Gastrocnemius medialis (tissue), 4 donors: ENCODE data around the gene CCSER1.
"Not testable (repeated sequence)": the region's sequence is repeated elsewhere in the genome, so short reads cannot be mapped to it uniquely, and the experiment has no call there.

ENCODE experiments used
- CTCF ChIP-seq, 5 experiments: fragments of 450-650 bp in 3 of 5; fragments of 200-600 bp in 2 of 5; sonication (generic) in 2 of 5; IDR thresholded peaks in 4 of 5; conservative IDR thresholded peaks in 1 of 5; 1 replicate in 4 of 5; 2 replicates in 1 of 5; pipeline ENCODE4 v1.5.1; 2016 to 2019; ENCODE audit warnings: antibody characterized with exemption in 5 of 5, mild to moderate bottlenecking in 3 of 5, moderate library complexity in 3 of 5
- POLR2A ChIP-seq, 2 donors: fragments of 450-650 bp; IDR thresholded peaks; one replicate each; pipeline ENCODE4 v1.6.1; 2017; ENCODE audit warnings: antibody characterized with exemption in 2 of 2, mild to moderate bottlenecking in 2 of 2, moderate library complexity in 2 of 2

DNA sequence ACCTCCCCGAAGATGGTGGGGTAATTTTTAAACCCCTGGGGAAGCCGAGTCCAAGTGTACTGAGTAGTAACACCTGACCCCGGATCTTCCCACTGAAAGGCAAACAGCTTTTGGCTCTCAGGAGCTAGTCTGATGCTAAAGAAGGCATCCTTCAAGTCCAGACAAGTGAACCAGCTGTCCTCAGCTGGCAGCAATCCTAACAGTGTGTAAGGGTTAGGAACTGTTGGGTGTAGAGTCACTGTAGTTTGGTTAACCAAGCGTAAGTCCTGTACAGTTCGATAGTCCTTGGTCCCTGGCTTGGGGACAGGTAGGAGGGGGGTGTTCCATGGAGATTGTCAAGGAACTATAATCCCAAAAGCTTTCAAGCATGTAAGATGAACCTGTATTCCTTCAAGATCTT, 967.0 kb downstream of the CCSER1 start:
- not testable (repeated sequence) for TF ChIP-seq CTCF (IDR thresholded peaks at IDR 0.05 in 4 of 5, conservative IDR thresholded peaks at IDR 0.05 in 1 of 5); POLR2A (IDR thresholded peaks at IDR 0.05)
